SK-N-SH (cell line): ENCODE data around the gene TMEM38A. TPM values are rescaled to one million over a fixed set of nuclear protein-coding genes. Genes with fewer than 3 reads are reported as not detected.

ENCODE experiments used
- CTCF ChIA-PET: fragments of 300-600, 350-600 bp; formaldehyde crosslinking; extraction: SDS; loops from one replicate; lab custom pipeline; 2021; lab: Yijun Ruan, JAX
- POLR2A ChIA-PET: fragments of 350-600 bp; sonication (Branson Sonifier 250); formaldehyde crosslinking; extraction: SDS; loops from one replicate; lab custom pipeline; 2020; ENCODE audit warnings: antibody characterized with exemption, inconsistent platforms; lab: Yijun Ruan, JAX
- DNase-seq: peaks from one replicate; pipeline ENCODE4 v3.0.0; 2012
- H2AFZ ChIP-seq: fragments of 200-600 bp; sonication (generic); 2 replicates; pipeline ENCODE4 v1.8.1; 2016; ENCODE audit warnings: antibody characterized with exemption, mild to moderate bottlenecking, low read depth
- H3F3A ChIP-seq: fragments of 200-600 bp; sonication (generic); replicated peaks from 2 replicates; pipeline ENCODE3; 2016; ENCODE audit warnings: antibody characterized with exemption, mild to moderate bottlenecking; ENCODE audit not compliant: insufficient read depth
- H3K27ac ChIP-seq, 2 experiments: fragments of 200-500 bp in 1 of 2; fragments of 200-600 bp in 1 of 2; sonication (Bioruptor generic) in 1 of 2; sonication (generic), shearing (Covaris generic) in 1 of 2; 2 replicates each; pipeline versions ENCODE4 v1.5.1 to v1.6.1; 2014 to 2016; ENCODE audit warnings: low read depth in 2 of 2, inconsistent platforms in 1 of 2, low read length in 1 of 2, mild to moderate bottlenecking in 1 of 2, mixed read lengths in 1 of 2
- H3K27me3 ChIP-seq: fragments of 200-600 bp; sonication (generic), shearing (Covaris generic); 2 replicates; pipeline ENCODE4 v1.6.1; 2016; ENCODE audit warnings: mixed run types; ENCODE audit not compliant: insufficient read depth
- H3K36me3 ChIP-seq, 2 experiments: fragments of 200-500 bp in 1 of 2; fragments of 200-600 bp in 1 of 2; sonication (Bioruptor generic) in 1 of 2; sonication (generic) in 1 of 2; replicated peaks in 1 of 2; 2 replicates each; pipeline versions ENCODE3 to v1.5.1; 2014 to 2016; ENCODE audit warnings: low read length in 1 of 2, mild to moderate bottlenecking in 1 of 2; ENCODE audit not compliant: insufficient read depth in 2 of 2, control insufficient read depth in 1 of 2
- H3K4me1 ChIP-seq, 2 experiments: fragments of 200-500 bp in 1 of 2; fragments of 200-600 bp in 1 of 2; sonication (Bioruptor generic) in 1 of 2; sonication (generic), shearing (Covaris generic) in 1 of 2; 2 replicates each; pipeline versions ENCODE4 v1.5.1 to v1.6.1; 2014 to 2016; ENCODE audit warnings: low read depth in 1 of 2, low read length in 1 of 2, mixed run types in 1 of 2; ENCODE audit not compliant: insufficient read depth in 2 of 2, control insufficient read depth in 1 of 2
- H3K4me2 ChIP-seq: fragments of 200-600 bp; sonication (generic), shearing (Covaris generic); 2 replicates; pipeline ENCODE4 v1.6.1; 2017; ENCODE audit warnings: mixed run types
- H3K4me3 ChIP-seq, 2 experiments: fragments of 200-500 bp in 1 of 2; fragments of 200-600 bp in 1 of 2; sonication (Bioruptor generic) in 1 of 2; sonication (generic), shearing (Covaris generic) in 1 of 2; 2 replicates each; pipeline versions ENCODE4 v1.5.1 to v1.8.1; 2014 to 2016; ENCODE audit warnings: low read depth in 2 of 2, inconsistent platforms in 1 of 2, low read length in 1 of 2, mild to moderate bottlenecking in 1 of 2, mixed read lengths in 1 of 2, moderate library complexity in 1 of 2
- H3K79me2 ChIP-seq: fragments of 200-600 bp; sonication (generic); 2 replicates; pipeline ENCODE4 v1.8.1; 2017; ENCODE audit warnings: mild to moderate bottlenecking; ENCODE audit not compliant: insufficient read depth
- H3K9ac ChIP-seq: fragments of 200-600 bp; sonication (generic); 2 replicates; pipeline ENCODE4 v1.6.1; 2017; ENCODE audit warnings: mixed run types
- H3K9me2 ChIP-seq: fragments of 200-600 bp; sonication (generic); 2 replicates; pipeline ENCODE4 v1.6.1; 2017; ENCODE audit warnings: mixed run types
- H3K9me3 ChIP-seq: fragments of 200-600 bp; sonication (generic); 2 replicates; pipeline ENCODE4 v1.6.1; 2017; ENCODE audit warnings: mixed run types, mild to moderate bottlenecking, moderate library complexity
- H4K20me1 ChIP-seq: fragments of 200-600 bp; sonication (generic); 2 replicates; pipeline ENCODE4 v1.6.1; 2017; ENCODE audit warnings: mild to moderate bottlenecking, mixed run types; ENCODE audit not compliant: insufficient read depth
- EP300 ChIP-seq, 2 experiments: IDR thresholded peaks; 2 replicates each; pipeline versions ENCODE4 v1.4.0 to v1.6.1; 2012; ENCODE audit warnings: borderline replicate concordance in 1 of 2, low read depth in 1 of 2, low read length in 1 of 2
- FOXM1 ChIP-seq: IDR thresholded peaks from 2 replicates; pipeline ENCODE4 v1.4.0; 2012; ENCODE audit warnings: low read depth, mild to moderate bottlenecking
- GABPA ChIP-seq: IDR thresholded peaks from 2 replicates; pipeline ENCODE4 v1.4.0; 2012; ENCODE audit warnings: low read depth, mild to moderate bottlenecking
- JUND ChIP-seq: IDR thresholded peaks from 2 replicates; pipeline ENCODE4 v1.4.0; 2012
- MEF2A ChIP-seq: IDR thresholded peaks from 2 replicates; pipeline ENCODE4 v1.4.0; 2012; ENCODE audit warnings: low read depth, borderline replicate concordance
- NFIC ChIP-seq: IDR thresholded peaks from 2 replicates; pipeline ENCODE4 v1.4.0; 2012; ENCODE audit warnings: borderline replicate concordance
- RAD21 ChIP-seq: IDR thresholded peaks from 2 replicates; pipeline ENCODE4 v1.6.1; 2012; ENCODE audit warnings: mild to moderate bottlenecking, low read length
- RCOR1 ChIP-seq: fragments of 150-350 bp; IDR thresholded peaks from 2 replicates; pipeline ENCODE4 v1.6.1; 2017; ENCODE audit warnings: antibody characterized with exemption, low read length
- RFX5 ChIP-seq: IDR thresholded peaks from 2 replicates; pipeline ENCODE4 v1.6.1; 2012; ENCODE audit warnings: mild to moderate bottlenecking, improper control_type of control experiment, low read length
- TAF1 ChIP-seq: IDR thresholded peaks from 2 replicates; pipeline ENCODE4 v1.6.1; 2012; ENCODE audit warnings: low read depth, mild to moderate bottlenecking, low read length, moderate library complexity, borderline replicate concordance
- WGBS: methylation state at CpG from one replicate; pipeline ENCODE4 v1.1.6; 2017; ENCODE audit warnings: low lambda C conversion rate; 5-methylcytosine and 5-hydroxymethylcytosine counted together
- polyA plus RNA-seq, 3 experiments: library from polyadenylated mRNA; depleted of rRNA; stranded (reverse); fragments of >200 nt; gene quantifications; 2 replicates each; pipeline ENCODE4 v1.2.3, GENCODE V29; 2012
- TF ChIP-seq, protein P1 (sequence below): IDR thresholded peaks from 2 replicates; pipeline ENCODE4; 2012
- TF ChIP-seq, protein P2 (sequence below): IDR thresholded peaks from 2 replicates; pipeline ENCODE4 v1.6.1; 2012; ENCODE audit warnings: mild to moderate bottlenecking, low read depth, low read length, moderate library complexity
- TF ChIP-seq, protein P3 (sequence below): fragments of 150-350 bp; IDR thresholded peaks from 2 replicates; pipeline ENCODE4 v1.6.1; 2016; ENCODE audit warnings: mild to moderate bottlenecking, low read depth, low read length
- TF ChIP-seq, protein P4 (sequence below): fragments of 150-350 bp; IDR thresholded peaks from 2 replicates; pipeline ENCODE4 v1.6.1; 2017; ENCODE audit warnings: antibody characterized with exemption, low read length, low read depth, borderline replicate concordance

Gene TMEM38A
- polyA plus RNA-seq, 1 of the 3 experiments (the other 2 are of a cell fraction) = 3.3 TPM

DNA sequence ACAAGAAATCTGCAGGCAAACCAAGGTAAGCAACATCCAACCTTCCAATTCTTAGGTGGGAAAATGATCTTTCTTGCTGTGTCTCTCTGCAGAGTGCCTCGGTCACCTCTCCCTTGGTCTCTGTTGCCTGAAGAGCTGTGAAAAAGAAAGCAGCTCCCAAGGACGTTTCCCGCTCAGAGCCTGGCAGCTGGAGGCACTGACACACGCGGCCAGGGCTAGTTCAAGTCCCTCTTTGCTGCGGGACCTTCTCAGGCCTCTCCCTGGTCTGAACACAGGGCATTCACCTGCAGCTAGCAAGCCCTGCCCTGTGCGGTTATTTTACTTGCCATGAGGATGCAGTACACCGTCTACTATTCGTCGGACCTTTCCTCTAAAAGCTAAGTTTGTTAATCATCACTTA, 36.7 kb upstream of the TMEM38A start (continued):
- TF ChIP-seq, protein P1, sequence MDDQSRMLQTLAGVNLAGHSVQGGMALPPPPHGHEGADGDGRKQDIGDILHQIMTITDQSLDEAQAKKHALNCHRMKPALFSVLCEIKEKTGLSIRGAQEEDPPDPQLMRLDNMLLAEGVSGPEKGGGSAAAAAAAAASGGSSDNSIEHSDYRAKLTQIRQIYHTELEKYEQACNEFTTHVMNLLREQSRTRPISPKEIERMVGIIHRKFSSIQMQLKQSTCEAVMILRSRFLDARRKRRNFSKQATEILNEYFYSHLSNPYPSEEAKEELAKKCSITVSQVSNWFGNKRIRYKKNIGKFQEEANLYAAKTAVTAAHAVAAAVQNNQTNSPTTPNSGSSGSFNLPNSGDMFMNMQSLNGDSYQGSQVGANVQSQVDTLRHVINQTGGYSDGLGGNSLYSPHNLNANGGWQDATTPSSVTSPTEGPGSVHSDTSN = no peak
- no peak for TF ChIP-seq TAF1
- TF ChIP-seq, all 33 proteins: peak for 0

DNA sequence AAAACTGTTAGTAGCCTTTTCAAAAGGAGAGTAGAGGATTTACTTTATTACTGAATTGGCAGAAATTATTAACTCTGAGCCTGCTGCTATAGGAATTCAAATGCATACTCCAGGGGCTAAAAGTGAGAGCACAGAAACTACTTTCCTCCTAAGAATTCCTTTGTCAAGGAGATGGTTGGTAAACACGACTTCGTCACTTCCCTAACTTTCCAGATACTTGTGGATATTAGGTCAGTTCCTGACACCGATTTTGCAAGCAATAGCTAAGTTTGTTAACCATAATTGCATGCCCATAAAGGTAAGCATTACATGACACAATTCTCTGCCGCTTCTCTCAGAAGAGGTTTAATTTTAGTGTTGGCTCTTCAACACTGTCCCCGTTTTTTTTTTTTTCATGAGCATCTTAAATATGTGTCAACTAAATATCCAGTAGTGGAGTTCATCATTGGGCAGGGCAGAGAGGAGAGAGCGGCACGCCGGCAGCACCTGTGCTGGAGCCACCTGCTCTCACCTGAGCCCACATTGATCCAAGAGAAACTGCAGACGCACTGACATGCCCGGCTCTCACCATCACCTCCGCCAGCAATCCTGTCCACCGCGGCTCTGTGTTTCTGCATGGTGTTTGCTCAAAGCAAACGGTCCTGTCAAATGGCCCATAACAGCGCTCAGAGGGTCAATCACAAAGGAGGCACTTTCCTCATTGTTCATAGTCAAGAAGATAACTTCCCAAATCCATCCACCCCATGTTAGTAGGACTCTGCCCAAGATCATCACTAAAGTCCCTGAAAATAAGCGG, 35.6 kb upstream of the TMEM38A start:
- Histone ChIP-seq H3F3A (peaks cover 14% of the 10 kb centered on the region), H3K9ac (no peak overlapping the region), H3K4me1 (peaks cover 6 to 23% of the 10 kb centered on the region in 2 experiments; a peak in 2 of 4 replicates), H3K9me2 (no peaks in the 10 kb centered on the region), H4K20me1 (peaks cover 71% of the 10 kb centered on the region), H3K27me3 (no peaks in the 10 kb centered on the region), H3K36me3 (peaks cover 8 to 34% of the 10 kb centered on the region in 2 experiments), H3K4me3 (no peak overlapping the region), H2AFZ (no peak overlapping the region), H3K4me2 (no peak overlapping the region), H3K9me3 (no peaks in the 10 kb centered on the region), H3K27ac (no peak overlapping the region), H3K79me2 (peaks cover 75% of the 10 kb centered on the region)
- WGBS = 90% methylated on average over 16 of the region's 16 CpGs
- TF ChIP-seq, protein P1 = no peak
- TF ChIP-seq GABPA (no peak), RAD21 (no peak)
- TF ChIP-seq, protein P2, sequence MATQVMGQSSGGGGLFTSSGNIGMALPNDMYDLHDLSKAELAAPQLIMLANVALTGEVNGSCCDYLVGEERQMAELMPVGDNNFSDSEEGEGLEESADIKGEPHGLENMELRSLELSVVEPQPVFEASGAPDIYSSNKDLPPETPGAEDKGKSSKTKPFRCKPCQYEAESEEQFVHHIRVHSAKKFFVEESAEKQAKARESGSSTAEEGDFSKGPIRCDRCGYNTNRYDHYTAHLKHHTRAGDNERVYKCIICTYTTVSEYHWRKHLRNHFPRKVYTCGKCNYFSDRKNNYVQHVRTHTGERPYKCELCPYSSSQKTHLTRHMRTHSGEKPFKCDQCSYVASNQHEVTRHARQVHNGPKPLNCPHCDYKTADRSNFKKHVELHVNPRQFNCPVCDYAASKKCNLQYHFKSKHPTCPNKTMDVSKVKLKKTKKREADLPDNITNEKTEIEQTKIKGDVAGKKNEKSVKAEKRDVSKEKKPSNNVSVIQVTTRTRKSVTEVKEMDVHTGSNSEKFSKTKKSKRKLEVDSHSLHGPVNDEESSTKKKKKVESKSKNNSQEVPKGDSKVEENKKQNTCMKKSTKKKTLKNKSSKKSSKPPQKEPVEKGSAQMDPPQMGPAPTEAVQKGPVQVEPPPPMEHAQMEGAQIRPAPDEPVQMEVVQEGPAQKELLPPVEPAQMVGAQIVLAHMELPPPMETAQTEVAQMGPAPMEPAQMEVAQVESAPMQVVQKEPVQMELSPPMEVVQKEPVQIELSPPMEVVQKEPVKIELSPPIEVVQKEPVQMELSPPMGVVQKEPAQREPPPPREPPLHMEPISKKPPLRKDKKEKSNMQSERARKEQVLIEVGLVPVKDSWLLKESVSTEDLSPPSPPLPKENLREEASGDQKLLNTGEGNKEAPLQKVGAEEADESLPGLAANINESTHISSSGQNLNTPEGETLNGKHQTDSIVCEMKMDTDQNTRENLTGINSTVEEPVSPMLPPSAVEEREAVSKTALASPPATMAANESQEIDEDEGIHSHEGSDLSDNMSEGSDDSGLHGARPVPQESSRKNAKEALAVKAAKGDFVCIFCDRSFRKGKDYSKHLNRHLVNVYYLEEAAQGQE = no peak
- POLR2A ChIA-PET = interaction anchor here (0.6 kb wide), 1 partner anchor 403 kb away, joined by 3 read pairs; no protein-coding TSS in a partner anchor
- no peak for DNase-seq
- CTCF ChIA-PET = interaction anchor here (1.5 kb wide), 1 partner anchor 183 kb away, joined by 3 read pairs; no protein-coding TSS in a partner anchor

DNA sequence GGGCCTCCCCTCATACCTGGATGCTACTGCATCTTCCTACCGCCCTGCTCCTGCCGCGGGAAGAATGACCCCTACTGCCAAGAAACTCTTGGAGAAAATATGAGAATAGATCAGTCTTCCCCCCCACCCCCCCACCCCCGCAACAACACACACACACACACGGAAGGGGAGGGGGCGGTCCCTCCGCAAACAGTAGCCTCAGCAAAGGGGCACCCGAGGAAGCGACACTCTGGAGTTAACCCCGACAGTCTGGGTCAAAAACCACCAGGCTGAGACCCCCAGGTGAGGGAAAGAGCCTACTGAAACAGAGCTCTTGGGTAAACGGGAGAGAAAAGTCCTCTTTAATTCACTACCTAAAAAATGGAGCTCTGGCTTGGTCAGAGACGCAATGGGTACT, 34.1 kb upstream of the TMEM38A start:
- peaks cover 57% of the 10 kb centered on the region for H4K20me1 ChIP-seq
- peaks cover 20 to 38% of the 10 kb centered on the region in 2 experiments for H3K36me3 ChIP-seq
- ChIA-PET POLR2A (interaction anchor here (1.2 kb wide), 1 partner anchor 34 kb away, joined by 3 read pairs; no protein-coding TSS in a partner anchor), CTCF (interaction anchor here (1.2 to 1.5 kb wide), 3 partner anchors 12 to 185 kb away, joined by 3 read pairs; no protein-coding TSS in a partner anchor)
- peak overlapping the region; percentile 92 for H3K4me2 ChIP-seq
- peak overlapping the region; percentile 93 for H3K9ac ChIP-seq
- no peak overlapping the region for H2AFZ ChIP-seq
- no peaks in the 10 kb centered on the region for H3K27me3 ChIP-seq
- 18% methylated on average over 12 of the region's 12 CpGs for WGBS
- peak overlapping the region; percentile 22 to 53; a peak in 2 of 4 replicates for H3K27ac ChIP-seq
- H3K79me2 ChIP-seq = peaks cover 63% of the 10 kb centered on the region
- H3K9me3 ChIP-seq = no peaks in the 10 kb centered on the region
- peak overlapping the region; percentile 65 to 96 for H3K4me3 ChIP-seq
- H3K4me1 ChIP-seq = peaks cover 6 to 25% of the 10 kb centered on the region in 2 experiments; a peak in 2 of 4 replicates
- no peaks in the 10 kb centered on the region for H3K9me2 ChIP-seq
- peak; percentile 36 for DNase-seq
- H3F3A ChIP-seq = peaks cover 19% of the 10 kb centered on the region
- TF ChIP-seq JUND = no peak
- TF ChIP-seq RAD21 = no peak
- no peak for TF ChIP-seq NFIC
- TF ChIP-seq FOXM1 = no peak
- TF ChIP-seq, protein P3, sequence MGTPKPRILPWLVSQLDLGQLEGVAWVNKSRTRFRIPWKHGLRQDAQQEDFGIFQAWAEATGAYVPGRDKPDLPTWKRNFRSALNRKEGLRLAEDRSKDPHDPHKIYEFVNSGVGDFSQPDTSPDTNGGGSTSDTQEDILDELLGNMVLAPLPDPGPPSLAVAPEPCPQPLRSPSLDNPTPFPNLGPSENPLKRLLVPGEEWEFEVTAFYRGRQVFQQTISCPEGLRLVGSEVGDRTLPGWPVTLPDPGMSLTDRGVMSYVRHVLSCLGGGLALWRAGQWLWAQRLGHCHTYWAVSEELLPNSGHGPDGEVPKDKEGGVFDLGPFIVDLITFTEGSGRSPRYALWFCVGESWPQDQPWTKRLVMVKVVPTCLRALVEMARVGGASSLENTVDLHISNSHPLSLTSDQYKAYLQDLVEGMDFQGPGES = no peak
- no peak for TF ChIP-seq RCOR1
- no peak for TF ChIP-seq RFX5
- TF ChIP-seq, protein P4, sequence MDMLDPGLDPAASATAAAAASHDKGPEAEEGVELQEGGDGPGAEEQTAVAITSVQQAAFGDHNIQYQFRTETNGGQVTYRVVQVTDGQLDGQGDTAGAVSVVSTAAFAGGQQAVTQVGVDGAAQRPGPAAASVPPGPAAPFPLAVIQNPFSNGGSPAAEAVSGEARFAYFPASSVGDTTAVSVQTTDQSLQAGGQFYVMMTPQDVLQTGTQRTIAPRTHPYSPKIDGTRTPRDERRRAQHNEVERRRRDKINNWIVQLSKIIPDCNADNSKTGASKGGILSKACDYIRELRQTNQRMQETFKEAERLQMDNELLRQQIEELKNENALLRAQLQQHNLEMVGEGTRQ = no peak
- TF ChIP-seq MEF2A = no peak
- no peak for TF ChIP-seq EP300 (IDR thresholded peaks at IDR 0.05; ENCODE audit: borderline replicate concordance in 1 of 2, low read depth in 1 of 2, low read length in 1 of 2)
